IPS-18a (cell line): Measurements from ENCODE around the gene SRSF1.
"Not testable (repeated sequence)": the region's sequence is repeated elsewhere in the genome, so short reads cannot be mapped to it uniquely, and the experiment has no call there.

Experiments used
- H3K27ac ChIP-seq: one replicate; pipeline ENCODE4 v1.5.1; 2013; ENCODE audit warnings: low read length
- H3K27me3 ChIP-seq: one replicate; pipeline ENCODE4 v1.6.1; 2013; ENCODE audit warnings: mild to moderate bottlenecking, low read length; ENCODE audit not compliant: control insufficient read depth, insufficient read depth
- H3K36me3 ChIP-seq: one replicate; pipeline ENCODE4 v1.6.1; 2013; ENCODE audit warnings: low read depth, low read length; ENCODE audit not compliant: control insufficient read depth
- H3K4me1 ChIP-seq: one replicate; pipeline ENCODE4 v1.6.1; 2013; ENCODE audit warnings: low read depth, low read length; ENCODE audit not compliant: control insufficient read depth
- H3K4me3 ChIP-seq: one replicate; pipeline ENCODE4 v1.5.1; 2013; ENCODE audit warnings: low read length
- H3K9ac ChIP-seq: one replicate; pipeline ENCODE4 v1.6.1; 2013; ENCODE audit warnings: mild to moderate bottlenecking, low read length, moderate library complexity
- H3K9me3 ChIP-seq: one replicate; pipeline ENCODE4 v1.6.1; 2013; ENCODE audit warnings: low read depth, low read length; ENCODE audit not compliant: control insufficient read depth

SRSF1 gene

DNA sequence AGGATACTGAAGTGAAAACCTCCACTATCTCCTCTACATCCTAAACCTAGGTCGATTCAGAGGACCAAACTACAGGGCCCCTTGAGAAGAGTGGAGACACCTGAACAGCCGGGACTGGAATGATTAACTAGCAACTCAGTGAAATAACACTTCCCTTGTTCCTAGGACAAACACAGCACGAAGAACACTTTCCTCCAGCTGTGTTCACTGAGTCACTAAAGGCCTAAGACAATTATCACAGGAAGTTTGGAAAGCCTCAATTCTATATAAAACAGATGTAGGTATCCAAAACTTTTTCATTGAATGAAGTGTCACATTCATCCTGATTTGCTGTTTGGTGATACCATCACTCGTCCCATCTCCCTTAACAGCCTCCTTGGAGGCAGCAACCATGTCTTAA, 36.3 kb downstream of the SRSF1 start:
- no peaks in the 10 kb centered on the region for H3K27me3 ChIP-seq
- peaks cover 26% of the 10 kb centered on the region for H3K36me3 ChIP-seq
- no peaks in the 10 kb centered on the region for H3K4me1 ChIP-seq
- H3K27ac ChIP-seq = no peak overlapping the region
- no peak overlapping the region for H3K4me3 ChIP-seq
- no peaks in the 10 kb centered on the region for H3K9me3 ChIP-seq
- no peak overlapping the region for H3K9ac ChIP-seq

DNA sequence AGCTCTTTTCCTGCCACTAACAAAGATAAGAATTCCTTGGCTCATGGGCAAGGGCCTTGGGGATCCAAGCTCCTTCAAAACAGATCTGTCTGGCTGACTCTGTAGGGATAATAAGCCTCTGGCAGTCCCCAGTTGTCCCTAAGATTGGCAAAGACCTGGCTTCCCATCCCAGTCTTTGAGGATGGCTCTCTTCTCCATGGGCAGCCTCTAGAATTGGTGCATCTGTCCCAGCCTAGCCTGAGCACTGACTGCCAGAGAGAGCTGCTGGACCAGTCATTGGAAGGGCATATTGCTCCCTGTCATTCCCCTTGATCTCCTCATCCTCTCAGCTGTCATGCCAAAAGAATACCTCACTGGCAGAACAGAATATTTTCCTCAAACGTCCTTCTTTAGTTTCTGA, 38.6 kb downstream of the SRSF1 start:
- no peaks in the 10 kb centered on the region for H3K27me3 ChIP-seq
- H3K36me3 ChIP-seq = peaks cover 7% of the 10 kb centered on the region
- no peaks in the 10 kb centered on the region for H3K9me3 ChIP-seq
- H3K4me1 ChIP-seq = no peaks in the 10 kb centered on the region
- no peak overlapping the region for H3K27ac ChIP-seq
- H3K9ac ChIP-seq = no peak overlapping the region
- no peak overlapping the region for H3K4me3 ChIP-seq

DNA sequence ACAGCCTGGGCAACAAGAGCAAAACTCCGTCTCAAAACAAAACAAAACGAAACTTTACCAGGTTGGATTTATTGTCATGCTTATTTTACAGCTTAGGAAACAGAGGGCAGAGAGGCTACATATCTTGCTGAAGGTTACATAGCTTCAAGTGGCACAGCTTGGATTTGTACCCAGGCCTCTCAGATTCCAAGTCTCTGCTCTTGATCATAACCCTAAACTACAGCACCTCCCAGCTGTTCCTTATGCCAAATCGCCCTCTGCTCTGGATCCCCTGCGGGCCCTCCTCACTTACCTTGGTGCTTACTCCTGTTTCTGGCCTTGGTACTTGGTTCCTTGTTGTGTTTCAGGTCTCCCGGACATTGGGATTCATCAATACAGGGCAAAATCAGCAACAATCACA, 40.2 kb downstream of the SRSF1 start:
- Histone ChIP-seq H3K36me3 (no peaks in the 10 kb centered on the region), H3K9ac (no peak overlapping the region), H3K27ac (no peak overlapping the region), H3K27me3 (no peaks in the 10 kb centered on the region), H3K9me3 (no peaks in the 10 kb centered on the region), H3K4me3 (no peak overlapping the region), H3K4me1 (no peaks in the 10 kb centered on the region)

DNA sequence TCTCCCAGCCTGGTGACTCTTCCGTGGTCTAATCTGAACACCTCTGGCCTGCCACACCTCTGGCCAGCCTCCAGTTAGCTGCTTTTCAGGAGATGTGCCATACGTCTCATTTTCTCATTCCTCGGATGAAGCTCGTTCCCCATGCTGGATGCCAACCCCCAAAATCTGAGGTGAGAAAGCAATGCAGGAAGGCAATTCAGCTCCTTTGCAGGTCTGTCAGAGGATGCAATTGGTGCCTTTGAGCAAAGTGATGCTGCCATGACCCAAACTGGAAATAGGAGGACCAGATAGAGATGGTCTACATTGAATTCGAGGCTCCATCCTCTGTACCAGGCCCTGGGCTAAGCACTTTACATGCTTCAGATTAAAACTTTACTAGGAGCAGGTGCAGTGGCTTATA, 40.8 kb downstream of the SRSF1 start:
- Histone ChIP-seq H3K9ac (no peak overlapping the region), H3K27me3 (no peaks in the 10 kb centered on the region), H3K4me3 (no peak overlapping the region), H3K9me3 (no peaks in the 10 kb centered on the region), H3K36me3 (no peaks in the 10 kb centered on the region), H3K4me1 (no peaks in the 10 kb centered on the region), H3K27ac (no peak overlapping the region)

DNA sequence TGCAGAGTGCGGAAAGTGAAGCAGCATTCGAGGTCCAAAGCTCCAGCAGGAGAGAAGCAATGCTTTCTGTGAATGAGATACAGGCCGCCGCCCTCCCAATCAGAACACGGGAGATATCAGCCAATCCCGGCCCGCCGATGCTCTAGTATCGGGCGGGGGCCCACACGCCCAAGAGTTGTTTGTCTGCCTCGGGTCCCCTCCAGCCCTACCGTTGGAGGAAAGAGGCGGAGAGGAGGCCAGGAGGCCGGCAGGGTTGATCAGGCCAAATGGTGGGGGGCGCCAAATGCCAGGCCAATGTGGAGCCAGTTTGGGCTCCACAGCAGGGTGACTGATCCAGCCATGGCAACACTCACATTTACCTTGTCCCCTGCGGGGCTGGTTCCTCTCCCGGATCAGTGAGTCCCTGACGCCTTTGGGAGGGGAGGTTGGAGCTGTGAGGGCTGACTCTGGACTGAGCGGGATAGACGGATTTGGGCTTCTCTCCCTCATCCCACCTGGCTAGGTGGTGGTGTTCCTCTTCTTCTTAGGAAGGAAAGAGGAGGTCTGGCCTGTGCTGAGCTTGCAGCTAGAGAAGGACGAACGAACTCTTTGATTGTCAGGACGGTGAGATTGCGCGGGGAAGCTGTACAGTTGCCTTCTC, 41.4 kb downstream of the SRSF1 start:
- H3K9ac ChIP-seq = no peak overlapping the region
- H3K27ac ChIP-seq = no peak overlapping the region
- no peaks in the 10 kb centered on the region for H3K36me3 ChIP-seq
- no peaks in the 10 kb centered on the region for H3K9me3 ChIP-seq
- H3K27me3 ChIP-seq = no peaks in the 10 kb centered on the region
- H3K4me3 ChIP-seq = no peak overlapping the region
- H3K4me1 ChIP-seq = no peaks in the 10 kb centered on the region

DNA sequence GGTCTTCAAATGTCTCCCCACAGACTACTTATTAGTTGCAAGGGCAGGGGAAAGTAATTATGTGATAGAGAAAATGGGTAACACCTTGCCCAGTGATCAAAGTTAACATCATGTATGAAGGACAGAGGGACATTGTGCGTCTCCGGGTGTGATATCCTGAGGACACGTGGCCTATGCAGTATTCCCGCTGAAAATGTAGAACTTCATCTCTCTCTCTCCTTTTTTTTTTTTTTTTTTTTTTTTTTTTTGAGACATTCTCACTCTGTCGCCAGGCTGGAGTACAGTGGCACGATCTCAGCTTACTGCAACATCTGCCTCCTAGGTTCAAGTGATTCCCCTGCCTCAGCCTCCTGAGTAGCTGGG, 43.9 kb downstream of the SRSF1 start:
- no peaks in the 10 kb centered on the region for H3K4me1 ChIP-seq
- no peaks in the 10 kb centered on the region for H3K36me3 ChIP-seq
- no peak overlapping the region for H3K4me3 ChIP-seq
- no peak overlapping the region for H3K9ac ChIP-seq
- H3K9me3 ChIP-seq = no peaks in the 10 kb centered on the region
- H3K27ac ChIP-seq = no peak overlapping the region
- H3K27me3 ChIP-seq = no peaks in the 10 kb centered on the region

DNA sequence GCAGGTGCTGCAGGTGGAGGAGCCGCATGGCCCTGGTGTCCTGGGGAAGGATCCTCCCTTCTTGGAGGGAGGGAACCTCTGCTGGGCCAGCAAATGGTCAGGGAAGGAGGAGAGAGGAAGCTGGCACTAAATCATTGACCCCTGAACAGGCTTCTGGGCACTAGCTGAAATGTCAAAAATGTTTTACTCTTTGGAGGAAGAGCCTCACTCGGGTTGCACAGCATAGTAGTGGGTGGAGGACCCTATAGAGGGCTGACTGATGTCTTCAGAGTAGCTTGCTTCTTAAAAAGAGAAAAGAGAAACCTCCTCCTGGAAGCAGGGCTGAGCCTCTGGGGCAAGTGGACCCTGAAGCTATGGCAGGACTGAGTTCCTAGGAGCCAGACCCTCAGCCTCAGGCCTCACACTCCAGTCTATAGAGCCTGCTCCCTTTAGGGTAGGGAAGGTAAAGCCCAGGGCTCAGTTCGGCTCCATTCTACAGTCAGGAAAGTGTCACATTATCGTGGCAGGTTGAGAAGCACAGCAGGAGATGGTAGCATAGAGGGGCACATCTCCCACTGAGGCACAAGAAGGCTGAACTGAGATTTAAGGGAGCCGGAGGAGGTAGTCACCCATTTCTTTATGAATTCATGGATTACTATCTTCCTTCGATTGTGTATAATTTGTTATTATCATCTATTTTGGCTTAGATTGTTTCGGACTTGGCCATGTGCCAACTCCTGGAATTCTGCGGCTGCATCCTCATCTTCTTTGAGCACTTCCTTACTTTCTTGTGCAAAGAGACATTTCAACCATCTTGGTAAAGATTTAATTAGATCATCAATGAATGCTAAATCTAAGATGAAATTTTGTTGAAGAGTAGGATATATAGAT, 44.5 kb downstream of the SRSF1 start:
- Histone ChIP-seq H3K27ac (no peak overlapping the region), H3K9me3 (no peaks in the 10 kb centered on the region), H3K36me3 (no peaks in the 10 kb centered on the region), H3K4me3 (no peak overlapping the region), H3K9ac (no peak overlapping the region), H3K4me1 (no peaks in the 10 kb centered on the region), H3K27me3 (peaks cover 5% of the 10 kb centered on the region)

DNA sequence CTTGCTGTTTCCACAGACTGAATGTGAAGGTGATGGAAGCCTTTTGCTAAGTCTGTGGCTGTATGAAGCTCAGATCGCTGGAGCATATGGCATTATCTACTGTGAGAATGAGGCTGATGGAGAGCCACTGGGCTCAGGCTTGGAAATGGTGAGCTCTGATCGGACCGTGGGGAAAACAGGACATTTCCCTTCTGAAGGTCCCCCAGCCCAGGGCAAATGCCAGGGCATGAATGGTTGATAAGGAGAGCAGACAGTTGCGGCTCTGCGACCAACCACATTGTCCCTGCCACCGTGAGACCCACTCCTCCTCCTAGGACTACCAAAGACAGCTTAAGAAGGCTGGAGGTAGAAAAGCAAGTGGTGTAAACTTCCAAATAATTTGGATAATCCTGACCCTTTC, 47.1 kb downstream of the SRSF1 start:
- Histone ChIP-seq H3K4me1 (peaks cover 12% of the 10 kb centered on the region), H3K4me3 (no peak overlapping the region), H3K27ac (no peak overlapping the region), H3K9ac (no peak overlapping the region), H3K36me3 (no peaks in the 10 kb centered on the region), H3K9me3 (no peaks in the 10 kb centered on the region), H3K27me3 (peaks cover 27% of the 10 kb centered on the region)

DNA sequence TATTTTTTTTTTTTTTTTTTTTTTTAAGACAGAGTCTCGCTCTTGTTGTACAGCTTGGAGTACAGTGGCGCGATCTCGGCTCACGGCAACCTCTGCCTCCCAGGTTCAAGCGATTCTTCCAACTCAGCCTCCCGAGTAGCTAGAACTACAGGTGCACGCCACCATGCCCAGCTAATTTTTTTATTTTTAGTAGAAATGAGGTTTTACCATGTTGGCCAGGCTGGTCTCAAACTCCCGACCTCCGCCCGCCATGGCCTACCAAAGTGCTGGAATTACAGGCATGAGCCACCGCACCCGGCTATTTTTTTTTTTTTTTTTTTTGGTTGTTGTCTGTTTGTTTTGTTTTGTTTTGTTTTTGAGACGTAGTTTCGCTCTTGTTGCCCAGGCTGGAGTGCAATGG, 48.7 kb downstream of the SRSF1 start:
- not testable (repeated sequence) for H3K9me3 ChIP-seq, H3K27ac ChIP-seq, H3K36me3 ChIP-seq, H3K4me3 ChIP-seq, H3K9ac ChIP-seq
- peaks cover 12% of the 10 kb centered on the region for H3K4me1 ChIP-seq
- H3K27me3 ChIP-seq = peaks cover 35% of the 10 kb centered on the region

DNA sequence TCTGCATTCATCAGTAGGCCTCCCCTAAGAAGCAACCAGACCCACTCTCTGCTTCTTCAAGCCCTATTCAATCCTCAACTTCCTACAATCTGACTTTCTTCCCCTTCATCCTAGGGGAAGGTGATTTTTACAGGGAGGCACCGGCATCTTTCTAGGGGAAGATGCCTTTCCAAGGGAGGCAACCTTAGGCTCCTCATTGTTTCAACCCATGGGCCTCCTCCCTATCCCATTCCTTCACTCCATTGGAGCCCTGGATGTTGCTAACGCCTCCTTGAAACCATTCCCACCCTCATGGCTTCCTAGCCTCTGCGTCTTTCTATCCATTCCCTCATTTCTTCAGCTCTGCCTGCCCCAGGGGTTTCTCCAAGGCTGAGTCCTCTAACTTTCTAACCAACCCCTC, 49.2 kb downstream of the SRSF1 start:
- H3K27me3 ChIP-seq = peaks cover 41% of the 10 kb centered on the region
- H3K36me3 ChIP-seq = no peaks in the 10 kb centered on the region
- H3K4me3 ChIP-seq = no peak overlapping the region
- H3K27ac ChIP-seq = no peak overlapping the region
- H3K9me3 ChIP-seq = no peaks in the 10 kb centered on the region
- H3K4me1 ChIP-seq = peaks cover 12% of the 10 kb centered on the region
- no peak overlapping the region for H3K9ac ChIP-seq

DNA sequence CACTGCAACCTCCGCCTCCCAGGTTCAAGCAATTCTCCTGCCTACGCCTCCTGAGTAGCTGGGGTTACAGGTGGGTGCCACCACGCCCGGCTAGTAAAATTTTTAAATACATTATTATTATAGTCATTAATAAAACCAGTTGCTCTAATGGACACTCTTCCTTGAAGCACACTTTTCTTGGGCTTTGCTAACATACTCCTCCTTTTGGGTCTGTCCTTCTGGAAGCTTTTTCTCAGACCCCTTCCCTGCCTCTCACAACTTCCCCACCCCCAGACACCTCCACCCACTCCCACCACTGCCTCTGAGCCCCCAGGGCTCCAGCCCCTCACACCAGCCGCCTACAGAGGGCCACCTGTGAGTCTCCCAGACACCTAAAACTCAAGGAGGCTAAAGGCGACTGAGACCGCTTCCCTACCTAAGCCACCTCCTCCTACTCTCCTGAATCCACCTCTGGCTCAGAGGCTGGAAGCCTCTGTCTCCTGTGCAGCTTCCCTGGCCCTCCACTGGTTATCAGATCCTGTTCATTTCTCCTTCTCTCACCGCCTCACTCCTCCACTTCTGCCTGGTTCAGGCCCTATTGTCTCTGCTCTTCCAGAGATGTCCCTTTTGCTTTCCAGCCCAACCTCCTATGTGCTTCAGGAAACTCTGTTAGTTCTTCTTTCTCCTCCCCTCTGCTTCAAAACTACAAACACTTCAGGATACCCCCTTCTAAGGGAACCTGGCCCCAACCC, 49.8 kb downstream of the SRSF1 start:
- H3K27me3 ChIP-seq = peaks cover 43% of the 10 kb centered on the region
- no peak overlapping the region for H3K27ac ChIP-seq
- no peaks in the 10 kb centered on the region for H3K36me3 ChIP-seq
- H3K9me3 ChIP-seq = no peaks in the 10 kb centered on the region
- no peak overlapping the region for H3K9ac ChIP-seq
- H3K4me3 ChIP-seq = no peak overlapping the region
- H3K4me1 ChIP-seq = peaks cover 17% of the 10 kb centered on the region
